HG03442 (cell line): ENCODE results near the gene FBXO27.
"Not testable (repeated sequence)": the region's sequence is repeated elsewhere in the genome, so short reads cannot be mapped to it uniquely, and the experiment has no call there.

ENCODE experiments used
- ATAC-seq: cut with Tn5 transposase; IDR thresholded peaks from one replicate; pipeline ENCODE4 v1.9.1; 2021; ENCODE audit warnings: mild to moderate bottlenecking, moderate library complexity; ENCODE audit not compliant: unreplicated experiment

The FBXO27 gene

GRCh38 chr19:39045506-39045905, 13.2 kb upstream of the FBXO27 start:
- ATAC-seq: no peak

GRCh38 chr19:39038098-39038497, 5.7 kb upstream of the FBXO27 start:
- no peak for ATAC-seq

- ATAC-seq: no peak
These were observed 4.8 kb upstream of the FBXO27 start for GRCh38 chr19:39037194-39037593.

GRCh38 chr19:39036581-39036980, 4.2 kb upstream of the FBXO27 start:
- ATAC-seq: no peak

- peak; percentile 68 for ATAC-seq
These were observed 834 bp downstream of the FBXO27 start for GRCh38 chr19:39031368-39032062.

GRCh38 chr19:39030854-39031367, 1.4 kb downstream of the FBXO27 start:
- ATAC-seq: no peak

GRCh38 chr19:39024875-39025641, 7.3 kb downstream of the FBXO27 start:
- ATAC-seq: no peak

- no peak for ATAC-seq
These were observed 11.3 kb downstream of the FBXO27 start for GRCh38 chr19:39021063-39021462.

GRCh38 chr19:39017646-39018045, 14.7 kb downstream of the FBXO27 start:
- ATAC-seq: no peak

- no peak for ATAC-seq
These were observed 15.3 kb downstream of the FBXO27 start for GRCh38 chr19:39017026-39017425.

GRCh38 chr19:39014037-39014436, 18.3 kb downstream of the FBXO27 start:
- ATAC-seq: no peak

- ATAC-seq: no peak
These were observed 23.3 kb downstream of the FBXO27 start for GRCh38 chr19:39009001-39009400.

- ATAC-seq: no peak
These were observed 24.2 kb downstream of the FBXO27 start for GRCh38 chr19:39008137-39008536.

GRCh38 chr19:39007096-39007495, 25.3 kb downstream of the FBXO27 start:
- no peak for ATAC-seq

GRCh38 chr19:39004403-39004802, 27.9 kb downstream of the FBXO27 start:
- ATAC-seq: no peak

GRCh38 chr19:39003796-39004195, 28.6 kb downstream of the FBXO27 start:
- ATAC-seq: no peak

GRCh38 chr19:39003188-39003587, 29.2 kb downstream of the FBXO27 start:
- no peak for ATAC-seq

GRCh38 chr19:39001041-39001440, 31.3 kb downstream of the FBXO27 start:
- ATAC-seq: no peak

GRCh38 chr19:38997576-38997975, 34.8 kb downstream of the FBXO27 start:
- not testable (repeated sequence) for ATAC-seq

GRCh38 chr19:38993271-38993670, 39.1 kb downstream of the FBXO27 start:
- no peak for ATAC-seq

GRCh38 chr19:38990949-38991697, 41.2 kb downstream of the FBXO27 start:
- ATAC-seq: no peak
